Neutrophil (primary cell): Measurements from ENCODE around the gene ZC3H12C.

Experiments used
- H3K27ac ChIP-seq: fragments of 200-600 bp; sonication (generic); 2 replicates; pipeline ENCODE4 v1.5.1; 2016; ENCODE audit warnings: mild to moderate bottlenecking, moderate library complexity
- H3K27me3 ChIP-seq: fragments of 200-600 bp; sonication (generic); 2 replicates; pipeline ENCODE4 v1.6.0; 2016; ENCODE audit warnings: mild to moderate bottlenecking
- H3K36me3 ChIP-seq: fragments of 200-600 bp; sonication (generic); 2 replicates; pipeline ENCODE4 v1.5.1; 2017
- H3K4me1 ChIP-seq, 2 experiments: fragments of 200-600 bp in 1 of 2; sonication (generic) in 1 of 2; 1 replicate in 1 of 2; 2 replicates in 1 of 2; pipeline versions ENCODE4 v1.5.1 to v1.6.1; 2013 to 2016; ENCODE audit warnings: low read depth in 1 of 2, low read length in 1 of 2, mild to moderate bottlenecking in 1 of 2, moderate library complexity in 1 of 2; ENCODE audit not compliant: control insufficient read depth in 1 of 2, insufficient read depth in 1 of 2
- H3K4me3 ChIP-seq, 2 experiments: fragments of 200-600 bp in 1 of 2; sonication (generic) in 1 of 2; 1 replicate in 1 of 2; 2 replicates in 1 of 2; pipeline ENCODE4 v1.5.1; 2013 to 2016; ENCODE audit warnings: low read depth in 1 of 2, low read length in 1 of 2, mild to moderate bottlenecking in 1 of 2, moderate library complexity in 1 of 2
- H3K9me3 ChIP-seq: fragments of 200-600 bp; sonication (generic); 2 replicates; pipeline ENCODE4 v1.5.1; 2016
- TF ChIP-seq, protein P1 (sequence below): fragments of 200-600 bp; sonication (generic); IDR thresholded peaks from 2 replicates; pipeline ENCODE4 v1.5.1; 2016; ENCODE audit warnings: antibody characterized with exemption

Gene ZC3H12C

GRCh38 chr11:110165039-110165925 is 72.1 kb downstream of the ZC3H12C start:
- peaks cover 42% of the 10 kb centered on the region for H3K36me3 ChIP-seq

GRCh38 chr11:110168033-110168803 is 75.0 kb downstream of the ZC3H12C start:
- Histone ChIP-seq H3K27ac (no peak overlapping the region), H3K4me3 (no peak overlapping the region)
- TF ChIP-seq, protein P1, sequence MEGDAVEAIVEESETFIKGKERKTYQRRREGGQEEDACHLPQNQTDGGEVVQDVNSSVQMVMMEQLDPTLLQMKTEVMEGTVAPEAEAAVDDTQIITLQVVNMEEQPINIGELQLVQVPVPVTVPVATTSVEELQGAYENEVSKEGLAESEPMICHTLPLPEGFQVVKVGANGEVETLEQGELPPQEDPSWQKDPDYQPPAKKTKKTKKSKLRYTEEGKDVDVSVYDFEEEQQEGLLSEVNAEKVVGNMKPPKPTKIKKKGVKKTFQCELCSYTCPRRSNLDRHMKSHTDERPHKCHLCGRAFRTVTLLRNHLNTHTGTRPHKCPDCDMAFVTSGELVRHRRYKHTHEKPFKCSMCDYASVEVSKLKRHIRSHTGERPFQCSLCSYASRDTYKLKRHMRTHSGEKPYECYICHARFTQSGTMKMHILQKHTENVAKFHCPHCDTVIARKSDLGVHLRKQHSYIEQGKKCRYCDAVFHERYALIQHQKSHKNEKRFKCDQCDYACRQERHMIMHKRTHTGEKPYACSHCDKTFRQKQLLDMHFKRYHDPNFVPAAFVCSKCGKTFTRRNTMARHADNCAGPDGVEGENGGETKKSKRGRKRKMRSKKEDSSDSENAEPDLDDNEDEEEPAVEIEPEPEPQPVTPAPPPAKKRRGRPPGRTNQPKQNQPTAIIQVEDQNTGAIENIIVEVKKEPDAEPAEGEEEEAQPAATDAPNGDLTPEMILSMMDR, result no peak

More at GRCh38 chr11:110165039-110165925, 72.1 kb downstream of the ZC3H12C start:
- no peaks in the 10 kb centered on the region for H3K27me3 ChIP-seq
- TF ChIP-seq, protein P1, result no peak
- no peak overlapping the region for H3K4me3 ChIP-seq
- H3K4me1 ChIP-seq, result peaks cover 0 to 4% of the 10 kb centered on the region in 2 experiments
- no peak overlapping the region for H3K27ac ChIP-seq
- no peaks in the 10 kb centered on the region for H3K9me3 ChIP-seq

GRCh38 chr11:110169738-110170137 is 76.5 kb downstream of the ZC3H12C start:
- TF ChIP-seq, protein P1, result no peak
- peaks cover 1% of the 10 kb centered on the region for H3K27me3 ChIP-seq
- no peaks in the 10 kb centered on the region for H3K9me3 ChIP-seq
- peaks cover 4 to 7% of the 10 kb centered on the region in 2 experiments for H3K4me1 ChIP-seq
- H3K36me3 ChIP-seq, result peaks cover 12% of the 10 kb centered on the region
- H3K27ac ChIP-seq, result no peak overlapping the region
- no peak overlapping the region for H3K4me3 ChIP-seq

More at GRCh38 chr11:110168033-110168803, 75.0 kb downstream of the ZC3H12C start:
- peaks cover 25% of the 10 kb centered on the region for H3K36me3 ChIP-seq
- H3K9me3 ChIP-seq, result no peaks in the 10 kb centered on the region
- H3K27me3 ChIP-seq, result no peaks in the 10 kb centered on the region
- H3K4me1 ChIP-seq, result no peaks in the 10 kb centered on the region

GRCh38 chr11:110172468-110173065 is 79.4 kb downstream of the ZC3H12C start:
- H3K4me1 ChIP-seq, result peaks cover 4 to 7% of the 10 kb centered on the region in 2 experiments
- H3K27ac ChIP-seq, result no peak overlapping the region

More at GRCh38 chr11:110172468-110173065, 79.4 kb downstream of the ZC3H12C start:
- no peak overlapping the region for H3K4me3 ChIP-seq
- H3K27me3 ChIP-seq, result peaks cover 3% of the 10 kb centered on the region
- TF ChIP-seq, protein P1, result no peak
- H3K36me3 ChIP-seq, result no peaks in the 10 kb centered on the region
- no peaks in the 10 kb centered on the region for H3K9me3 ChIP-seq
